GM23248 (cell line): ENCODE results near the gene ZSCAN4.

ENCODE experiments used
- EZH2 ChIP-seq: fragments of 200-600 bp; sonication (generic); IDR thresholded peaks from 2 replicates; pipeline ENCODE4 v1.6.1; 2018; ENCODE audit warnings: antibody characterized with exemption, mild to moderate bottlenecking; ENCODE audit not compliant: insufficient read depth, poor library complexity, severe bottlenecking
- EZH2phosphoT487 ChIP-seq: fragments of 200-600 bp; sonication (generic); IDR thresholded peaks from 2 replicates; pipeline ENCODE4 v1.6.1; 2018; ENCODE audit warnings: antibody characterized with exemption, moderate library complexity, mild to moderate bottlenecking, low read depth; ENCODE audit not compliant: insufficient read depth

- TF ChIP-seq EZH2 (no peak), EZH2phosphoT487 (no peak)
These were observed 50.7 kb downstream of the ZSCAN4 start for GRCh38 chr19:57719424-57719823.
